H9 (cell line): ENCODE measurements around the gene RNU4-1. TPM values are rescaled to one million over a fixed set of nuclear protein-coding genes. Genes with fewer than 3 reads are reported as not detected.

Experiments
- DNase-seq: peaks from one replicate; pipeline ENCODE4 v3.0.0-alpha.2; 2017
- H2AFZ ChIP-seq: one replicate; pipeline ENCODE4 v1.6.1; 2013; ENCODE audit warnings: mild to moderate bottlenecking, low read length, control low read depth, moderate library complexity
- H2AK5ac ChIP-seq: 2 replicates; pipeline ENCODE4 v1.6.1; 2013; ENCODE audit warnings: low read length, control low read depth, mixed read lengths; ENCODE audit not compliant: insufficient read length
- H2BK120ac ChIP-seq: one replicate; pipeline ENCODE4 v1.6.1; 2013; ENCODE audit warnings: low read depth, mild to moderate bottlenecking, low read length, control low read depth, inconsistent platforms; ENCODE audit not compliant: poor library complexity, severe bottlenecking
- H2BK12ac ChIP-seq: 2 replicates; pipeline ENCODE4 v1.6.1; 2013; ENCODE audit warnings: low read length, control low read depth, mixed read lengths, low read depth; ENCODE audit not compliant: insufficient read length
- H2BK15ac ChIP-seq: 2 replicates; pipeline ENCODE4 v1.6.1; 2013; ENCODE audit warnings: low read depth, low read length, control low read depth
- H2BK20ac ChIP-seq: one replicate; pipeline ENCODE4 v1.6.1; 2013; ENCODE audit warnings: low read depth, mild to moderate bottlenecking, low read length, control low read depth, inconsistent platforms; ENCODE audit not compliant: poor library complexity, severe bottlenecking
- H2BK5ac ChIP-seq: 2 replicates; pipeline ENCODE4 v1.6.1; 2013; ENCODE audit warnings: low read length, control low read depth, mixed read lengths; ENCODE audit not compliant: insufficient read length
- H3K14ac ChIP-seq: 2 replicates; pipeline ENCODE4 v1.6.1; 2013; ENCODE audit warnings: low read length, control low read depth; ENCODE audit not compliant: insufficient read depth
- H3K18ac ChIP-seq: 2 replicates; pipeline ENCODE4 v1.6.1; 2013; ENCODE audit warnings: low read depth, mild to moderate bottlenecking, mixed read lengths, low read length, control low read depth; ENCODE audit not compliant: insufficient read length
- H3K23ac ChIP-seq: 2 replicates; pipeline ENCODE4 v1.6.1; 2013; ENCODE audit warnings: low read length, control low read depth, mixed read lengths, low read depth; ENCODE audit not compliant: insufficient read length
- H3K23me2 ChIP-seq: 2 replicates; pipeline ENCODE4 v1.6.1; 2013; ENCODE audit warnings: low read depth, mild to moderate bottlenecking, mixed read lengths, low read length, control low read depth; ENCODE audit not compliant: insufficient read length, poor library complexity, severe bottlenecking
- H3K27ac ChIP-seq: 2 replicates; pipeline ENCODE4 v1.5.1; 2013; ENCODE audit warnings: low read length, control low read depth, mixed read lengths, low read depth; ENCODE audit not compliant: insufficient read length
- H3K27me3 ChIP-seq: 2 replicates; pipeline ENCODE4 v1.6.1; 2013; ENCODE audit warnings: low read length, control low read depth, inconsistent platforms; ENCODE audit not compliant: insufficient read depth
- H3K4ac ChIP-seq: 2 replicates; pipeline ENCODE4 v1.6.1; 2013; ENCODE audit warnings: low read depth, mild to moderate bottlenecking, control low read depth, inconsistent platforms, low read length, moderate library complexity
- H3K4me1 ChIP-seq: 2 replicates; pipeline ENCODE4 v1.6.1; 2013; ENCODE audit warnings: low read length, control low read depth, inconsistent platforms; ENCODE audit not compliant: insufficient read depth
- H3K4me2 ChIP-seq: 2 replicates; pipeline ENCODE4 v1.6.1; 2013; ENCODE audit warnings: low read length, control low read depth, mixed read lengths; ENCODE audit not compliant: insufficient read length, insufficient read depth
- H3K56ac ChIP-seq: 2 replicates; pipeline ENCODE4 v1.6.1; 2013; ENCODE audit warnings: low read depth, mild to moderate bottlenecking, mixed read lengths, low read length, control low read depth; ENCODE audit not compliant: insufficient read length
- H3K79me1 ChIP-seq: 2 replicates; pipeline ENCODE4 v1.6.1; 2013; ENCODE audit warnings: low read depth, mild to moderate bottlenecking, moderate library complexity, low read length, control low read depth, inconsistent platforms; ENCODE audit not compliant: insufficient read depth, poor library complexity, severe bottlenecking
- H3K79me2 ChIP-seq: 2 replicates; pipeline ENCODE4 v1.6.1; 2013; ENCODE audit warnings: low read length, control low read depth, inconsistent platforms; ENCODE audit not compliant: insufficient read depth
- H3K9ac ChIP-seq: 2 replicates; pipeline ENCODE4 v1.6.1; 2013; ENCODE audit warnings: low read length, control low read depth, mixed read lengths; ENCODE audit not compliant: insufficient read length; ENCODE audit errors: extremely low read depth
- H3K9me3 ChIP-seq: one replicate; pipeline ENCODE4 v1.6.1; 2013; ENCODE audit warnings: low read depth, low read length, inconsistent platforms; ENCODE audit not compliant: control insufficient read depth
- H3T11ph ChIP-seq: one replicate; pipeline ENCODE4 v1.6.1; 2013; ENCODE audit warnings: mild to moderate bottlenecking, low read length, control low read depth, inconsistent platforms
- H4K20me1 ChIP-seq: one replicate; pipeline ENCODE4 v1.6.1; 2013; ENCODE audit not compliant: control insufficient read depth, insufficient read length, insufficient read depth
- H4K5ac ChIP-seq: 2 replicates; pipeline ENCODE4 v1.6.1; 2013; ENCODE audit warnings: low read depth, mild to moderate bottlenecking, mixed read lengths, low read length, control low read depth; ENCODE audit not compliant: insufficient read length
- H4K8ac ChIP-seq: replicated peaks from 2 replicates; pipeline ENCODE4 v1.6.1; 2013; ENCODE audit warnings: low read length, control low read depth, mixed read lengths, low read depth; ENCODE audit not compliant: insufficient read length
- H4K91ac ChIP-seq: 2 replicates; pipeline ENCODE4 v1.6.1; 2013; ENCODE audit warnings: low read depth, mild to moderate bottlenecking, moderate library complexity, mixed read lengths, low read length, control low read depth; ENCODE audit not compliant: insufficient read length
- H3K27ac Mint-ChIP-seq, 3 experiments: 2 replicates in 2 of 3; 3 replicates in 1 of 3; pipeline ENCODE4 v1.8.0; 2020 to 2021; ENCODE audit warnings: mixed read lengths in 3 of 3, mild to moderate bottlenecking in 1 of 3, moderate library complexity in 1 of 3
- H3K27me3 Mint-ChIP-seq: 2 replicates; pipeline ENCODE4 v1.8.0; 2021; ENCODE audit warnings: low read depth, mild to moderate bottlenecking, moderate library complexity, mixed read lengths
- H3K36me3 Mint-ChIP-seq, 3 experiments: 2 replicates in 2 of 3; 3 replicates in 1 of 3; pipeline ENCODE4 v1.8.0; 2020 to 2021; ENCODE audit warnings: low read depth in 3 of 3, mixed read lengths in 3 of 3; ENCODE audit not compliant: insufficient read depth in 1 of 3
- H3K4me1 Mint-ChIP-seq, 2 experiments: 2 replicates each; pipeline ENCODE4 v1.8.0; 2020; ENCODE audit warnings: mixed read lengths in 2 of 2
- H3K4me3 Mint-ChIP-seq, 2 experiments: 2 replicates in 1 of 2; 3 replicates in 1 of 2; pipeline ENCODE4 v1.8.0; 2020 to 2021; ENCODE audit warnings: mild to moderate bottlenecking in 2 of 2, mixed read lengths in 2 of 2, moderate library complexity in 1 of 2
- H3K9me3 Mint-ChIP-seq, 2 experiments: 2 replicates in 1 of 2; 3 replicates in 1 of 2; pipeline ENCODE4 v1.8.0; 2020; ENCODE audit warnings: mild to moderate bottlenecking in 2 of 2, mixed read lengths in 2 of 2, moderate library complexity in 1 of 2
- WGBS: extraction: QIAGEN DNeasy Blood & Tissue Kit; methylation state at CpG from one replicate; pipeline ENCODE4 v1.1.7; 2013; ENCODE audit warnings: missing lambda C conversion rate, low lambda C conversion rate, mixed read lengths; ENCODE audit not compliant: insufficient read length; ENCODE audit errors: extremely low coverage; 5-methylcytosine and 5-hydroxymethylcytosine counted together
- total RNA-seq: library from RNA; stranded (reverse); gene quantifications from 2 replicates; pipeline ENCODE4 v1.2.1, GENCODE V29; 2021
- TF ChIP-seq, protein P1 (sequence below): fragments of 200-600 bp; sonication (generic); conservative IDR thresholded peaks from 3 replicates; pipeline ENCODE4 v1.8.0; 2021; ENCODE audit warnings: antibody characterized with exemption, mild to moderate bottlenecking

RNU4-1 gene
- total RNA-seq, 1 experiment from 2014 or later = 3,262 TPM

DNA sequence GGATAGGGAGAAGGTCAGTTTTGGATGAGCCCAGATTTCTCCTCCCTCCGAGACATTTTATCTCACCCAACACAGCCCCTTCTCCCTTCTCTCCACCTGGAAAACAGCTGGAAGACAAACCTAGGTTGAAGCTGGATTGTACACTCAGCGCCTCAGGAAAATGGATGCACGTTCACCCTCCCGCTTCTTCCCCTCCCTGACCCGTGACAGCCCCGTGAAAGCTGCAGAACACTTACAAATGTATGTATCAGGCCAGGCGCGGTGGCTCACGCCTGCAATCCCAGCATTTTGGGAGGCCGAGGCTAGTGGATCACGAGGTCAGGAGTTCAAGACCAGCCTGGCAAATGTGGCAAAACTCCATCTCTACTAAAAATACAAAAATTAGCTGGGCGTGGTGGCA lies 5.5 kb downstream of the RNU4-1 start:
- DNase-seq = no peak
- no peak overlapping the region for H2BK120ac ChIP-seq
- H4K20me1 ChIP-seq = no peaks in the 10 kb centered on the region
- H3K27ac ChIP-seq = no peak overlapping the region
- peaks cover 5% of the 10 kb centered on the region for H3K23me2 ChIP-seq
- H4K8ac ChIP-seq = no peak overlapping the region
- H3K4me2 ChIP-seq = no peak overlapping the region
- H3K4me3 Mint-ChIP-seq = no peak overlapping the region
- no peaks in the 10 kb centered on the region for H3K79me2 ChIP-seq
- H3K27me3 Mint-ChIP-seq = no peaks in the 10 kb centered on the region; the same call in 1 of the 2 replicates
- H3K27me3 ChIP-seq = no peaks in the 10 kb centered on the region
- H3K36me3 Mint-ChIP-seq = no peaks in the 10 kb centered on the region
- H3K4ac ChIP-seq = no peak overlapping the region
- no CpG with 5 or more reads among the region's 12 CpGs for WGBS
- no peaks in the 10 kb centered on the region for H3K9me3 Mint-ChIP-seq
- H3K4me1 ChIP-seq = no peaks in the 10 kb centered on the region
- H3K4me1 Mint-ChIP-seq = peaks cover 18 to 19% of the 10 kb centered on the region in 2 experiments
- TF ChIP-seq, protein P1, sequence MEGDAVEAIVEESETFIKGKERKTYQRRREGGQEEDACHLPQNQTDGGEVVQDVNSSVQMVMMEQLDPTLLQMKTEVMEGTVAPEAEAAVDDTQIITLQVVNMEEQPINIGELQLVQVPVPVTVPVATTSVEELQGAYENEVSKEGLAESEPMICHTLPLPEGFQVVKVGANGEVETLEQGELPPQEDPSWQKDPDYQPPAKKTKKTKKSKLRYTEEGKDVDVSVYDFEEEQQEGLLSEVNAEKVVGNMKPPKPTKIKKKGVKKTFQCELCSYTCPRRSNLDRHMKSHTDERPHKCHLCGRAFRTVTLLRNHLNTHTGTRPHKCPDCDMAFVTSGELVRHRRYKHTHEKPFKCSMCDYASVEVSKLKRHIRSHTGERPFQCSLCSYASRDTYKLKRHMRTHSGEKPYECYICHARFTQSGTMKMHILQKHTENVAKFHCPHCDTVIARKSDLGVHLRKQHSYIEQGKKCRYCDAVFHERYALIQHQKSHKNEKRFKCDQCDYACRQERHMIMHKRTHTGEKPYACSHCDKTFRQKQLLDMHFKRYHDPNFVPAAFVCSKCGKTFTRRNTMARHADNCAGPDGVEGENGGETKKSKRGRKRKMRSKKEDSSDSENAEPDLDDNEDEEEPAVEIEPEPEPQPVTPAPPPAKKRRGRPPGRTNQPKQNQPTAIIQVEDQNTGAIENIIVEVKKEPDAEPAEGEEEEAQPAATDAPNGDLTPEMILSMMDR = no peak
- H3K14ac ChIP-seq = no peak overlapping the region
- H2AK5ac ChIP-seq = no peak overlapping the region
- no peak overlapping the region for H4K5ac ChIP-seq
- H3K23ac ChIP-seq = no peak overlapping the region
- H3K56ac ChIP-seq = no peak overlapping the region
- no peaks in the 10 kb centered on the region for H3K79me1 ChIP-seq
- no peak overlapping the region for H2AFZ ChIP-seq
- no peak overlapping the region for H2BK15ac ChIP-seq
- H3K9ac ChIP-seq = no peak overlapping the region
- H4K91ac ChIP-seq = no peak overlapping the region
- no peak overlapping the region for H3K18ac ChIP-seq
- H2BK12ac ChIP-seq = no peak overlapping the region
- no peaks in the 10 kb centered on the region for H3K9me3 ChIP-seq
- no peak overlapping the region for H2BK20ac ChIP-seq
- no peak overlapping the region for H3T11ph ChIP-seq
- no peak overlapping the region for H2BK5ac ChIP-seq
- no peak overlapping the region; a peak in 1 of 7 replicates for H3K27ac Mint-ChIP-seq
